Astrocyte (in vitro differentiated cells and primary cell): ENCODE measurements around the gene RNPS1. TPM values are rescaled to one million over a fixed set of nuclear protein-coding genes. Genes with fewer than 3 reads are reported as not detected.

ENCODE experiments used
- DNase-seq: peaks from one replicate; pipeline ENCODE4 v3.0.0-alpha.2; 2010; ENCODE audit warnings: low read depth
- FAIRE-seq: peaks from 2 replicates; lab custom pipeline; 2011; peaks lifted over from hg19 to GRCh38; lab: Jason Lieb, UNC
- H2AFZ ChIP-seq: 2 replicates; pipeline ENCODE4 v1.6.0; 2012; ENCODE audit warnings: low read depth, low read length, inconsistent platforms
- H3K27ac ChIP-seq: 2 replicates; pipeline ENCODE4 v1.5.1; 2011; ENCODE audit warnings: low read depth, low read length, inconsistent platforms
- H3K27me3 ChIP-seq: 2 replicates; pipeline ENCODE4 v1.6.0; 2011; ENCODE audit warnings: low read length, inconsistent platforms; ENCODE audit not compliant: insufficient read depth
- H3K36me3 ChIP-seq: 2 replicates; pipeline ENCODE4 v1.5.1; 2011; ENCODE audit warnings: low read length, inconsistent platforms; ENCODE audit not compliant: insufficient read depth
- H3K4me1 ChIP-seq: 2 replicates; pipeline ENCODE4 v1.5.1; 2011; ENCODE audit warnings: low read length, inconsistent platforms; ENCODE audit not compliant: insufficient read depth
- H3K4me2 ChIP-seq: 2 replicates; pipeline ENCODE4 v1.6.0; 2012; ENCODE audit warnings: low read length, inconsistent platforms
- H3K4me3 ChIP-seq: 2 replicates; pipeline ENCODE4 v1.5.1; 2011; ENCODE audit warnings: low read depth, mild to moderate bottlenecking, low read length, inconsistent platforms; ENCODE audit not compliant: insufficient read depth
- H3K79me2 ChIP-seq: 2 replicates; pipeline ENCODE4 v1.6.0; 2012; ENCODE audit warnings: mild to moderate bottlenecking, low read length, inconsistent platforms; ENCODE audit not compliant: insufficient read depth
- H3K9ac ChIP-seq: 2 replicates; pipeline ENCODE4 v1.6.0; 2012; ENCODE audit warnings: mild to moderate bottlenecking, low read length, inconsistent platforms
- H3K9me3 ChIP-seq: 2 replicates; pipeline ENCODE4 v1.5.1; 2012; ENCODE audit warnings: low read depth, mild to moderate bottlenecking, low read length, inconsistent platforms; ENCODE audit not compliant: insufficient read depth
- H4K20me1 ChIP-seq: 2 replicates; pipeline ENCODE4 v1.6.0; 2012; ENCODE audit warnings: low read length, inconsistent platforms; ENCODE audit not compliant: insufficient read depth
- H3K27ac Mint-ChIP-seq: one replicate; pipeline ENCODE4 v1.8.0; 2021; ENCODE audit warnings: mild to moderate bottlenecking, mixed read lengths; ENCODE audit not compliant: unreplicated experiment
- H3K27me3 Mint-ChIP-seq: one replicate; pipeline ENCODE4 v1.8.0; 2021; ENCODE audit warnings: low read depth, mixed read lengths; ENCODE audit not compliant: unreplicated experiment
- H3K36me3 Mint-ChIP-seq: one replicate; pipeline ENCODE4 v1.8.0; 2021; ENCODE audit warnings: low read depth, mixed read lengths; ENCODE audit not compliant: unreplicated experiment
- H3K4me1 Mint-ChIP-seq: one replicate; pipeline ENCODE4 v1.8.0; 2021; ENCODE audit warnings: low read depth, mixed read lengths; ENCODE audit not compliant: unreplicated experiment
- H3K4me3 Mint-ChIP-seq: one replicate; pipeline ENCODE4 v1.8.0; 2021; ENCODE audit warnings: mild to moderate bottlenecking, moderate library complexity, mixed read lengths; ENCODE audit not compliant: unreplicated experiment
- H3K9me3 Mint-ChIP-seq: one replicate; pipeline ENCODE4 v1.8.0; 2021; ENCODE audit warnings: mild to moderate bottlenecking, mixed read lengths; ENCODE audit not compliant: unreplicated experiment
- EZH2 ChIP-seq: IDR thresholded peaks from 2 replicates; pipeline ENCODE4 v1.6.1; 2012; ENCODE audit warnings: mild to moderate bottlenecking, low read length, inconsistent platforms; ENCODE audit not compliant: insufficient read depth
- total RNA-seq: library from RNA; stranded (reverse); gene quantifications from 2 replicates; pipeline ENCODE4 v1.2.1, GENCODE V29; 2021
- TF ChIP-seq, protein P1 (sequence below): IDR thresholded peaks from 2 replicates; pipeline ENCODE4 v1.5.1; 2011; ENCODE audit warnings: low read depth, mild to moderate bottlenecking, inconsistent platforms, low read length, moderate library complexity; ENCODE audit not compliant: insufficient read depth

The RNPS1 gene
- total RNA-seq, 1 donor from 2014 or later: 209 TPM

DNA sequence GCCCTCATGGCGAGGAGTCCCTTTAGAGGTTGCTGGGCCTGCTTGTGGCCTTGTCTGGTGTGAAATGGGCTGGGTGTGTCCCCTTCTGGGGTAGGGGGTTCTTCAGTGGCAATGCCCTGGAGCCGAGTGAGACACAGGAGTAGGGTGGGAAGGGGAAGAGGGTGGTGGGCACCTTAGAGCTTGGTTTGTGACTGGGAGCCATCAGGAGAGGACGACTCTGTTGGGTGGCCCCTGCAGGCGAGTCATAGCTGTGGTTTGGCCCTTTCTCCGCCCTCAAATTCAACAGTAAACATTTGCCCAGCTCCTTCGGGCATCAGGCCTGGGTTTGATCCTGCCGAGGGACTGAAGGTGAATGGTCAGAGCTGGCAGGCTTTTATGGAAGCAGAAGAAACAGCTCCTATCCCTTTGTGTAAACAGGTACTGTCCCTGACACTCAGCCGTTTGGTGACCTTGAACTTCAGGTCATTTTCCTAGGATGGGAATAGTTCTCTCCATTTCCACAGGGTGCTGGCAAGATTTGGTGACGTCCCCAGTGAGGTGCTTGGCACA, 41.6 kb downstream of the RNPS1 start:
- peak overlapping the region; percentile 36 for H3K4me2 ChIP-seq
- no peak for DNase-seq
- no peaks in the 10 kb centered on the region for H3K27me3 Mint-ChIP-seq

DNA sequence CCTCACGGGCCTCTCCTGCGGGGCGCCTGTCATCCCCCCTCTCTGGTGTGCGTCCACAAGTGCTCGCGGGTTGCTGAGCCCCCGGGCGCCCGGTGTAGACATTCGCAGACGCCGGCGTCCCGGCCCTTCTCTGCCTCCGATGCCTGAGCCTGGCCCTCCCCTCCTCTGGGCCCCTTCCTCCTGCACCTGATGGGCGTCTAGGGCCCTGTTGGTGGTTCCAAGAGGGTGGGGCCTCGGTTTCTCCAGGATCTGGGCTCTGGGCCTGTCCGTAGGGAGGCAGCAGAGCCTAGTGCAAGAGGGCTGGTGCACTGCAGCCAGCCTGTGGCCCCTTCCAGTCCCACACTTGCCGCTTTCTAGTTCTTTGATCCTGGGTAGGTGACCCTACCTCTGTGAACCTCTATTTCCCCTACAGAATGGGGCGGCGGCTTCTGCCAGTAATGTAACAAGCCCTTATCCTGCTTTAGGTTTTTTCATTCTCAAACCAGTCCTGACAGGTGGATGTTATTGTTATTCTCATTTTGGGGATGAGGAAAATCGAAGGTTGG, 43.9 kb downstream of the RNPS1 start:
- Mint-ChIP-seq H3K27ac (peak overlapping the region; percentile 77), H3K36me3 (peaks cover 4% of the 10 kb centered on the region), H3K27me3 (no peaks in the 10 kb centered on the region), H3K4me1 (peaks cover 7% of the 10 kb centered on the region), H3K9me3 (no peaks in the 10 kb centered on the region), H3K4me3 (peak overlapping the region; percentile 90)
- no peak for FAIRE-seq
- Histone ChIP-seq H3K27ac (peak overlapping the region; percentile 70), H3K9me3 (no peaks in the 10 kb centered on the region), H3K4me2 (peak overlapping the region; percentile 100), H3K79me2 (peaks cover 51% of the 10 kb centered on the region), H4K20me1 (peaks cover 45% of the 10 kb centered on the region), H3K27me3 (no peaks in the 10 kb centered on the region), H2AFZ (peak overlapping the region; percentile 91), H3K4me1 (peaks cover 9% of the 10 kb centered on the region), H3K9ac (peak overlapping the region; percentile 95), H3K4me3 (peak overlapping the region; percentile 88), H3K36me3 (no peaks in the 10 kb centered on the region)
- DNase-seq: peak; percentile 27
- TF ChIP-seq EZH2: no peak
- TF ChIP-seq, protein P1, sequence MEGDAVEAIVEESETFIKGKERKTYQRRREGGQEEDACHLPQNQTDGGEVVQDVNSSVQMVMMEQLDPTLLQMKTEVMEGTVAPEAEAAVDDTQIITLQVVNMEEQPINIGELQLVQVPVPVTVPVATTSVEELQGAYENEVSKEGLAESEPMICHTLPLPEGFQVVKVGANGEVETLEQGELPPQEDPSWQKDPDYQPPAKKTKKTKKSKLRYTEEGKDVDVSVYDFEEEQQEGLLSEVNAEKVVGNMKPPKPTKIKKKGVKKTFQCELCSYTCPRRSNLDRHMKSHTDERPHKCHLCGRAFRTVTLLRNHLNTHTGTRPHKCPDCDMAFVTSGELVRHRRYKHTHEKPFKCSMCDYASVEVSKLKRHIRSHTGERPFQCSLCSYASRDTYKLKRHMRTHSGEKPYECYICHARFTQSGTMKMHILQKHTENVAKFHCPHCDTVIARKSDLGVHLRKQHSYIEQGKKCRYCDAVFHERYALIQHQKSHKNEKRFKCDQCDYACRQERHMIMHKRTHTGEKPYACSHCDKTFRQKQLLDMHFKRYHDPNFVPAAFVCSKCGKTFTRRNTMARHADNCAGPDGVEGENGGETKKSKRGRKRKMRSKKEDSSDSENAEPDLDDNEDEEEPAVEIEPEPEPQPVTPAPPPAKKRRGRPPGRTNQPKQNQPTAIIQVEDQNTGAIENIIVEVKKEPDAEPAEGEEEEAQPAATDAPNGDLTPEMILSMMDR: no peak

More for the DNA sequence above, 41.6 kb downstream of the RNPS1 start:
- Histone ChIP-seq H4K20me1 (peaks cover 68% of the 10 kb centered on the region), H3K4me1 (peaks cover 9% of the 10 kb centered on the region), H3K27me3 (no peaks in the 10 kb centered on the region), H3K27ac (no peak overlapping the region), H3K4me3 (no peak overlapping the region), H3K79me2 (peaks cover 53% of the 10 kb centered on the region), H3K36me3 (peaks cover 2% of the 10 kb centered on the region), H2AFZ (no peak overlapping the region), H3K9ac (peak overlapping the region; percentile 10), H3K9me3 (no peaks in the 10 kb centered on the region)
- Mint-ChIP-seq H3K4me3 (peak overlapping the region; percentile 73), H3K36me3 (peaks cover 6% of the 10 kb centered on the region), H3K4me1 (peaks cover 7% of the 10 kb centered on the region), H3K9me3 (no peaks in the 10 kb centered on the region), H3K27ac (peak overlapping the region; percentile 10)
- FAIRE-seq: no peak
- TF ChIP-seq, protein P1: no peak
- TF ChIP-seq EZH2: no peak

DNA sequence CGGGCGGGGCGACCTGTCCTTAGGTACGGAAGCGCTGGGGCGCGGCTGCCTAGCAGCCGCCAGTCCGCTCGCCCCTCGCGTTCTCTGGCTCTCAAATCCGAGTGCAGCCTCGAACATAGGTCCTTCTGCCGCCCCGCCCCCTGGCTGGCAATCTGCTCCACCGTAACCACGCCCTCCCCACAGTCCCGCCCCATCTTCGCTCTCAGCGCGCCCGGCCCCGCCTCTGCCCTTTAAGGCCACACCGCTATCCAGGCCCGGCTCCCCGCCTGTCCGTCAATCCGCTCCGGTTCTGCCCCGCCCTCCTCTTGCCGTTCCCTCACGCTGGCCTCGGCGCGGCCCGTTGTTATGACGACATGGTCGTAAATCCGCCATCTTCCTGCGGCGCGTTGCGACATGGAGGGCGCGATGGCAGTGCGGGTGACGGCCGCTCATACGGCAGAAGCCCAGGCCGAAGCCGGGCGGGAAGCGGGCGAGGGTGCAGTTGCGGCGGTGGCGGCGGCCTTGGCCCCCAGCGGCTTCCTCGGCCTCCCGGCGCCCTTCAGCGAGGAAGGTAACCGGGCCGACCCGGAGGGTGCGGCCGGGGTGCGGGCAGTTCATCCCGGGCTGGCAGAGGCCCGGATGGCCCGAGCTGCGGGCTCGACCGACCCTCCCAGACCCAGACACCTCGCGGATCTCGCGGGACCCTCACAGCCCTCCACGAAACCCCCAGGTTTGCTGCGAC, 44.5 kb downstream of the RNPS1 start, which contains the start of gene E4F1:
Gene E4F1 (plus strand): TSS at position 371 of the 721 bp plus-strand sequence. CDS start 23 bp downstream, at position 394.
- H3K36me3 ChIP-seq: no peaks in the 10 kb centered on the region
- Mint-ChIP-seq H3K36me3 (peaks cover 4% of the 10 kb centered on the region), H3K27ac (peak within 1 kb of the TSS; percentile 77), H3K4me3 (peak within 1 kb of the TSS; percentile 90), H3K9me3 (no peaks in the 10 kb centered on the region), H3K4me1 (peaks cover 7% of the 10 kb centered on the region), H3K27me3 (no peaks in the 10 kb centered on the region)
- FAIRE-seq: no peak
- peaks cover 9% of the 10 kb centered on the region for H3K4me1 ChIP-seq
- H3K4me2 ChIP-seq: peak within 1 kb of the TSS; percentile 100
- H4K20me1 ChIP-seq: peaks cover 39% of the 10 kb centered on the region
- no peaks in the 10 kb centered on the region for H3K27me3 ChIP-seq
- peak; percentile 99 for DNase-seq
- H3K9me3 ChIP-seq: no peaks in the 10 kb centered on the region
- peak within 1 kb of the TSS; percentile 91 for H2AFZ ChIP-seq
- no peak for TF ChIP-seq EZH2
- TF ChIP-seq, protein P1: no peak
- peak within 1 kb of the TSS; percentile 95 for H3K9ac ChIP-seq
- peak within 1 kb of the TSS; percentile 70 for H3K27ac ChIP-seq
- peak within 1 kb of the TSS; percentile 88 for H3K4me3 ChIP-seq
- peaks cover 46% of the 10 kb centered on the region for H3K79me2 ChIP-seq
